SK-N-SH treated with all-trans-retinoic acid at 6 μM for 48 hours (cell line): ENCODE results near the gene ANKRD23.

ENCODE experiments used
- ATAC-seq: fragments of 200-7000 bp; cut with Tn5 transposase; 3 replicates; pipeline ENCODE4 v1.9.1; 2020; ENCODE audit warnings: mild to moderate bottlenecking, moderate library complexity
- ARNTL ChIP-seq: fragments of 450-650 bp; formaldehyde crosslinking; IDR thresholded peaks from 2 replicates; pipeline ENCODE4 v1.5.0; 2020; ENCODE audit warnings: low read depth, mild to moderate bottlenecking, moderate library complexity, borderline replicate concordance
- BACH2 ChIP-seq: fragments of 250-450 bp; sonication (Bioruptor Pico); IDR thresholded peaks from 2 replicates; pipeline ENCODE4 v1.9.0; 2021; ENCODE audit warnings: mild to moderate bottlenecking, borderline replicate concordance
- CSDC2 ChIP-seq: fragments of 250-450 bp; sonication (Bioruptor Pico); IDR thresholded peaks from 2 replicates; pipeline ENCODE4 v1.5.0; 2020; ENCODE audit warnings: mild to moderate bottlenecking, moderate library complexity
- ESRRG ChIP-seq: fragments of 250-450 bp; sonication (Bioruptor Pico); IDR thresholded peaks from 2 replicates; pipeline ENCODE4 v1.6.1; 2021; ENCODE audit warnings: mild to moderate bottlenecking
- GLIS3 ChIP-seq: fragments of 250-450 bp; sonication (Bioruptor Pico); IDR thresholded peaks from 2 replicates; pipeline ENCODE4 v1.5.0; 2020; ENCODE audit warnings: mild to moderate bottlenecking, moderate library complexity
- OSR1 ChIP-seq: fragments of 250-450 bp; sonication (Bioruptor Pico); IDR thresholded peaks from 2 replicates; pipeline ENCODE4 v1.8.0; 2022; ENCODE audit warnings: moderate library complexity, mild to moderate bottlenecking, inconsistent platforms
- POU6F1 ChIP-seq: fragments of 250-450 bp; sonication (Bioruptor Pico); IDR thresholded peaks from 2 replicates; pipeline ENCODE4 v1.8.0; 2021; ENCODE audit warnings: low read depth, mild to moderate bottlenecking, moderate library complexity, borderline replicate concordance
- PPARA ChIP-seq: fragments of 250-450 bp; sonication (Bioruptor Pico); IDR thresholded peaks from 2 replicates; pipeline ENCODE4 v1.5.0; 2020; ENCODE audit warnings: mild to moderate bottlenecking, borderline replicate concordance
- RARB ChIP-seq: fragments of 250-450 bp; sonication (Bioruptor Pico); IDR thresholded peaks from 2 replicates; pipeline ENCODE4 v1.8.0; 2021; ENCODE audit warnings: mild to moderate bottlenecking, moderate library complexity
- SNAI2 ChIP-seq: fragments of 250-450 bp; sonication (Bioruptor Pico); IDR thresholded peaks from 2 replicates; pipeline ENCODE4 v1.5.0; 2020; ENCODE audit warnings: mild to moderate bottlenecking, moderate library complexity
- TCF4 ChIP-seq: fragments of 250-450 bp; sonication (Bioruptor Pico); IDR thresholded peaks from 2 replicates; pipeline ENCODE4 v1.8.0; 2021; ENCODE audit warnings: mild to moderate bottlenecking, moderate library complexity, borderline replicate concordance
- TOX ChIP-seq: fragments of 250-450 bp; sonication (Bioruptor Pico); IDR thresholded peaks from 2 replicates; pipeline ENCODE4 v1.8.0; 2021; ENCODE audit warnings: mild to moderate bottlenecking, moderate library complexity, borderline replicate concordance
- TSHZ2 ChIP-seq: fragments of 250-450 bp; sonication (Bioruptor Pico); IDR thresholded peaks from 2 replicates; pipeline ENCODE4 v1.5.0; 2020; ENCODE audit warnings: mild to moderate bottlenecking, moderate library complexity
- ZC3H10 ChIP-seq: fragments of 250-450 bp; sonication (Bioruptor Pico); IDR thresholded peaks from 2 replicates; pipeline ENCODE4 v1.5.1; 2021; ENCODE audit warnings: mild to moderate bottlenecking, moderate library complexity
- ZFP3 ChIP-seq: fragments of 250-450 bp; sonication (Bioruptor Pico); IDR thresholded peaks from 2 replicates; pipeline ENCODE4 v1.5.0; 2020; ENCODE audit warnings: mild to moderate bottlenecking, moderate library complexity
- ZFP30 ChIP-seq: fragments of 450-650 bp; formaldehyde crosslinking; IDR thresholded peaks from 2 replicates; pipeline ENCODE4 v1.5.0; 2022; ENCODE audit warnings: mild to moderate bottlenecking, moderate library complexity
- ZNF565 ChIP-seq: fragments of 450-650 bp; formaldehyde crosslinking; conservative IDR thresholded peaks from 2 replicates; pipeline ENCODE4 v1.5.0; 2020; ENCODE audit warnings: low read depth, mild to moderate bottlenecking, moderate library complexity
- ZNF70 ChIP-seq: fragments of 450-650 bp; formaldehyde crosslinking; IDR thresholded peaks from 2 replicates; pipeline ENCODE4 v1.5.0; 2020; ENCODE audit warnings: mild to moderate bottlenecking, moderate library complexity
- ZNF8 ChIP-seq: fragments of 450-650 bp; formaldehyde crosslinking; IDR thresholded peaks from 2 replicates; pipeline ENCODE4 v1.5.0; 2020; ENCODE audit warnings: mild to moderate bottlenecking, moderate library complexity
- TF ChIP-seq, protein P1 (sequence below): fragments of 250-450 bp; sonication (Bioruptor Pico); IDR thresholded peaks from 2 replicates; pipeline ENCODE4 v1.8.0; 2020; ENCODE audit warnings: mild to moderate bottlenecking, moderate library complexity, borderline replicate concordance
- TF ChIP-seq, protein P2 (sequence below): fragments of 250-450 bp; sonication (Bioruptor Pico); IDR thresholded peaks from 2 replicates; pipeline ENCODE4 v1.5.1; 2020; ENCODE audit warnings: low read depth, mild to moderate bottlenecking, moderate library complexity
- TF ChIP-seq, protein P3 (sequence below): fragments of 250-450 bp; sonication (Bioruptor Pico); IDR thresholded peaks from 2 replicates; pipeline ENCODE4 v1.5.1; 2021; ENCODE audit warnings: mild to moderate bottlenecking, moderate library complexity

The ANKRD23 gene

GRCh38 chr2:96804986-96805385 lies 38.8 kb downstream of the ANKRD23 start:
- TF ChIP-seq TOX, result no peak
- TF ChIP-seq PPARA (CRISPR knock-in tag), result no peak
- no peak for TF ChIP-seq TCF4 (CRISPR knock-in tag)
- TF ChIP-seq, protein P1, sequence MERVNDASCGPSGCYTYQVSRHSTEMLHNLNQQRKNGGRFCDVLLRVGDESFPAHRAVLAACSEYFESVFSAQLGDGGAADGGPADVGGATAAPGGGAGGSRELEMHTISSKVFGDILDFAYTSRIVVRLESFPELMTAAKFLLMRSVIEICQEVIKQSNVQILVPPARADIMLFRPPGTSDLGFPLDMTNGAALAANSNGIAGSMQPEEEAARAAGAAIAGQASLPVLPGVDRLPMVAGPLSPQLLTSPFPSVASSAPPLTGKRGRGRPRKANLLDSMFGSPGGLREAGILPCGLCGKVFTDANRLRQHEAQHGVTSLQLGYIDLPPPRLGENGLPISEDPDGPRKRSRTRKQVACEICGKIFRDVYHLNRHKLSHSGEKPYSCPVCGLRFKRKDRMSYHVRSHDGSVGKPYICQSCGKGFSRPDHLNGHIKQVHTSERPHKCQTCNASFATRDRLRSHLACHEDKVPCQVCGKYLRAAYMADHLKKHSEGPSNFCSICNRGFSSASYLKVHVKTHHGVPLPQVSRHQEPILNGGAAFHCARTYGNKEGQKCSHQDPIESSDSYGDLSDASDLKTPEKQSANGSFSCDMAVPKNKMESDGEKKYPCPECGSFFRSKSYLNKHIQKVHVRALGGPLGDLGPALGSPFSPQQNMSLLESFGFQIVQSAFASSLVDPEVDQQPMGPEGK (CRISPR knock-in tag), result no peak
- TF ChIP-seq ZFP30 (CRISPR knock-in tag), result no peak
- no peak; the same call in 1 of the 2 replicates for TF ChIP-seq ZNF8 (CRISPR knock-in tag)
- no peak for TF ChIP-seq RARB (CRISPR knock-in tag)
- TF ChIP-seq ESRRG (CRISPR knock-in tag), result no peak
- TF ChIP-seq, protein P2, sequence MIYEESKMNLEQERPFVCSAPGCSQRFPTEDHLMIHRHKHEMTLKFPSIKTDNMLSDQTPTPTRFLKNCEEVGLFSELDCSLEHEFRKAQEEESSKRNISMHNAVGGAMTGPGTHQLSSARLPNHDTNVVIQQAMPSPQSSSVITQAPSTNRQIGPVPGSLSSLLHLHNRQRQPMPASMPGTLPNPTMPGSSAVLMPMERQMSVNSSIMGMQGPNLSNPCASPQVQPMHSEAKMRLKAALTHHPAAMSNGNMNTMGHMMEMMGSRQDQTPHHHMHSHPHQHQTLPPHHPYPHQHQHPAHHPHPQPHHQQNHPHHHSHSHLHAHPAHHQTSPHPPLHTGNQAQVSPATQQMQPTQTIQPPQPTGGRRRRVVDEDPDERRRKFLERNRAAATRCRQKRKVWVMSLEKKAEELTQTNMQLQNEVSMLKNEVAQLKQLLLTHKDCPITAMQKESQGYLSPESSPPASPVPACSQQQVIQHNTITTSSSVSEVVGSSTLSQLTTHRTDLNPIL (CRISPR knock-in tag), result no peak
- TF ChIP-seq ZNF565 (CRISPR knock-in tag), result no peak
- TF ChIP-seq SNAI2 (CRISPR knock-in tag), result no peak
- no peak for TF ChIP-seq ARNTL
- TF ChIP-seq, all 23 proteins: peak for 0

DNA sequence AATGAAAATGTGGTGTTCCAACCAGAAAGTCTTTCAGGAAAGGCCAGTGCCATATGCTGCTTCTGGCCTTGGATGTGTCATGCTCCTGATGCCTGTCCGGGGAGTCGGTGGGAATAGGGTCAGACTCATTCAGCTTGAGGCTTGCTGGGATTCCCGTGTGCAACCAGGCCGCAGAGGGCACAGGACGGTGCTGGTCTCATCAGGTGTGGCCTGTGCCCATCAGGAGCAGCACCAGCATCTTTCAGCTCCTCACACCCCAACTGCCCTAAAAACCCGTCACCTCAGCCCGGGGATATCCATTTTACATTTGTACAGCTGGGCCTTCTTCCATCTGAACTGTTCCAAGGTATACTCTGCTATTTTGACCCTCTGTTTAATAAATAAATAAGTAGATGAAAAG lies 41.1 kb downstream of the ANKRD23 start:
- no peak for ATAC-seq
- TF ChIP-seq OSR1 (CRISPR knock-in tag), result no peak
- no peak for TF ChIP-seq ESRRG (CRISPR knock-in tag)
- no peak for TF ChIP-seq TOX
- TF ChIP-seq ZNF70 (CRISPR knock-in tag), result no peak
- TF ChIP-seq, protein P2 (CRISPR knock-in tag), result no peak

More at GRCh38 chr2:96804986-96805385, 38.8 kb downstream of the ANKRD23 start:
- no peak for ATAC-seq

GRCh38 chr2:96801786-96802595 lies 41.8 kb downstream of the ANKRD23 start:
- ATAC-seq, result no peak
- TF ChIP-seq ZC3H10 (CRISPR knock-in tag) (no peak), ZNF70 (CRISPR knock-in tag) (no peak), ZFP3 (no peak), ZFP30 (CRISPR knock-in tag) (no peak), CSDC2 (CRISPR knock-in tag) (no peak), ZNF565 (CRISPR knock-in tag) (no peak), TSHZ2 (CRISPR knock-in tag) (no peak), OSR1 (CRISPR knock-in tag) (no peak), POU6F1 (CRISPR knock-in tag) (no peak), RARB (CRISPR knock-in tag) (no peak), GLIS3 (CRISPR knock-in tag) (no peak), TCF4 (CRISPR knock-in tag) (no peak), SNAI2 (CRISPR knock-in tag) (no peak), BACH2 (CRISPR knock-in tag) (no peak), ZNF8 (CRISPR knock-in tag) (no peak), TOX (no peak), ARNTL (no peak), PPARA (CRISPR knock-in tag) (no peak)
- TF ChIP-seq, protein P1 (CRISPR knock-in tag), result no peak
- TF ChIP-seq, protein P3, sequence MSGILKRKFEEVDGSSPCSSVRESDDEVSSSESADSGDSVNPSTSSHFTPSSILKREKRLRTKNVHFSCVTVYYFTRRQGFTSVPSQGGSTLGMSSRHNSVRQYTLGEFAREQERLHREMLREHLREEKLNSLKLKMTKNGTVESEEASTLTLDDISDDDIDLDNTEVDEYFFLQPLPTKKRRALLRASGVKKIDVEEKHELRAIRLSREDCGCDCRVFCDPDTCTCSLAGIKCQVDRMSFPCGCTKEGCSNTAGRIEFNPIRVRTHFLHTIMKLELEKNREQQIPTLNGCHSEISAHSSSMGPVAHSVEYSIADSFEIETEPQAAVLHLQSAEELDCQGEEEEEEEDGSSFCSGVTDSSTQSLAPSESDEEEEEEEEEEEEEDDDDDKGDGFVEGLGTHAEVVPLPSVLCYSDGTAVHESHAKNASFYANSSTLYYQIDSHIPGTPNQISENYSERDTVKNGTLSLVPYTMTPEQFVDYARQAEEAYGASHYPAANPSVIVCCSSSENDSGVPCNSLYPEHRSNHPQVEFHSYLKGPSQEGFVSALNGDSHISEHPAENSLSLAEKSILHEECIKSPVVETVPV (CRISPR knock-in tag), result no peak
